Vagina (tissue), 2 donors: ENCODE results near the gene CT45A7.
"Not testable (repeated sequence)": the region's sequence is repeated elsewhere in the genome, so short reads cannot be mapped to it uniquely, and the experiment has no call there.

ENCODE experiments used
- CTCF ChIP-seq, 3 experiments: fragments of 450-650 bp in 2 of 3; fragments of 200-600 bp in 1 of 3; sonication (generic) in 1 of 3; IDR thresholded peaks; one replicate each; pipeline ENCODE4 v1.5.1; 2017 to 2019; ENCODE audit warnings: antibody characterized with exemption in 3 of 3, mild to moderate bottlenecking in 2 of 3, moderate library complexity in 2 of 3
- POLR2A ChIP-seq, 2 donors: fragments of 450-650 bp; IDR thresholded peaks; one replicate each; pipeline ENCODE4 v1.6.1; 2017; ENCODE audit warnings: antibody characterized with exemption in 2 of 2, mild to moderate bottlenecking in 2 of 2, moderate library complexity in 2 of 2

GRCh38 chrX:135882741-135883140 lies 45.7 kb upstream of the CT45A7 start:
- not testable (repeated sequence) for TF ChIP-seq POLR2A, CTCF (IDR thresholded peaks at IDR 0.05)
